ENCODE results near the gene APOF. TPM values are rescaled to one million over a fixed set of nuclear protein-coding genes. Genes with fewer than 3 reads are reported as not detected.
"Not testable (repeated sequence)": the region's sequence is repeated elsewhere in the genome, so short reads cannot be mapped to it uniquely, and the experiment has no call there.

APOF gene
- total RNA-seq, 1 donor from 2014 or later, result not detected

DNA sequence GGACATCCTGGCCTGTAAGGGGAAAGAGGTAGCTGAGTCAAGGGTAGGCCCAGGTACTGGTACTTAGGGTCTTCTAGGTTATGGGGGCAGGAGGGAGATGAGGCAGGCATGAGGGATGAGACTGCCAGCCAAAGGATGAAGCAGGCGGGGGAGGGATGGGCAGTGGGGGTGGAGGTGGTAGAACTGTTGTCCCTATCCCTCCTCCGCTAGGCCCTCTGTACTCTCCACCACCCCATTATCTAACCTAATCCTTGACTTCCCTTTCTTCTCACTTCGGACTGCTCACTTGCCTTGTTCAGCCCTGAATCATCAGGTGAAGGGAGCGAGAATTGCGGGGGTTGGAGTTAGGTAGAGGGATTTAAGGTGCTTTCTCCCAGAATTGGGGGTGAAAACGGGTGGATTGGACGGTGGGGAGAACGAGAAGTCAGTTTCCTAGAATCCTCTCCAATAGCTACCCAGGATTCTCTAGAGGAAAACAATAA is 29.4 kb downstream of the APOF start:
- Mint-ChIP-seq H3K4me3 (peak overlapping the region; percentile 88), H3K36me3 (ENCODE audit: low read depth) (no peaks in the 10 kb centered on the region), H3K27ac (peak overlapping the region; percentile 99), H3K27me3 (no peaks in the 10 kb centered on the region), H3K9me3 (no peaks in the 10 kb centered on the region), H3K4me1 (peaks cover 36% of the 10 kb centered on the region)
- DNase-seq, result no peak
- intact Hi-C loops (cut with micrococcal nuclease), result loop anchor here (1.0 to 10.0 kb wide), 4 partner anchors 33 to 302 kb away; partner anchors contain the start of genes BAZ2A, CS, SPRYD4 and TIMELESS

DNA sequence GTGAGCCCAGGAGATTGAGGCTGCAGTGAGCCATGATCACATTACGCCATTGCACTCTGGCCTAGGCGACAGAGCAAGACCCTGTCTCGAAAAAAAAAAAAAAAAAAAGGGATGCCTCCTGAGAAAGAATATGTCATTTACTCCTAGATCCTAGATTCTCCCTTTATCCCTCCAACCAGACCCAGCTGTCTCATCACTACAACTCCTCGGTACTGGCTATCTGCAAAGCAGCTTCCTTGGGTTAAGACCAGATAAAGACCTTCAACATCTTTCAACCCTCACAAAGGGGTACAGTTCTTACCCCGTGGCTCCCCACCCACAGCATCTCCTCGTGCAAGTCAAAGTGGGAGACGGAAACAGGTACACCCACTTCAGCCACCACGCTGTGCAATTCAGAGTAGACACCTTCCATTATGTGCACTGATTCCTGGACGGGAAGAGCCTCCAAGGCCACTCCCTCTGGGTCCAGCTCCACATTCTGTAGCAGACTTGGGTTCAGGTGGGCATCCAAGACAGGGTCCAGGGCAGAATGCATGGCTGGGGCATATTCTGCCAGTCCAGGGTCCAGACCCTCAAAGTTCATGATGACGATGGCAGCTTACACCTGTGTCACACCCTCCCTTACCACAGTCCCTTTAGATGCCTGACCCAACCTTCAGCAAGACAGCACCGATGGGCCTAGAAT is 30.0 kb downstream of the APOF start:
- peak overlapping the region; percentile 88 for H3K4me3 Mint-ChIP-seq
- peak; percentile 63 for DNase-seq
- H3K27me3 Mint-ChIP-seq, result no peaks in the 10 kb centered on the region
- H3K27ac Mint-ChIP-seq, result peak overlapping the region; percentile 99
- intact Hi-C loops (cut with micrococcal nuclease), result loop anchor here (1.0 to 10.0 kb wide), 4 partner anchors 32 to 302 kb away; partner anchors contain the start of genes BAZ2A, CS, SPRYD4 and TIMELESS
- H3K36me3 Mint-ChIP-seq (ENCODE audit: low read depth), result peaks cover 5% of the 10 kb centered on the region
- peaks cover 31% of the 10 kb centered on the region for H3K4me1 Mint-ChIP-seq
- H3K9me3 Mint-ChIP-seq, result no peaks in the 10 kb centered on the region

DNA sequence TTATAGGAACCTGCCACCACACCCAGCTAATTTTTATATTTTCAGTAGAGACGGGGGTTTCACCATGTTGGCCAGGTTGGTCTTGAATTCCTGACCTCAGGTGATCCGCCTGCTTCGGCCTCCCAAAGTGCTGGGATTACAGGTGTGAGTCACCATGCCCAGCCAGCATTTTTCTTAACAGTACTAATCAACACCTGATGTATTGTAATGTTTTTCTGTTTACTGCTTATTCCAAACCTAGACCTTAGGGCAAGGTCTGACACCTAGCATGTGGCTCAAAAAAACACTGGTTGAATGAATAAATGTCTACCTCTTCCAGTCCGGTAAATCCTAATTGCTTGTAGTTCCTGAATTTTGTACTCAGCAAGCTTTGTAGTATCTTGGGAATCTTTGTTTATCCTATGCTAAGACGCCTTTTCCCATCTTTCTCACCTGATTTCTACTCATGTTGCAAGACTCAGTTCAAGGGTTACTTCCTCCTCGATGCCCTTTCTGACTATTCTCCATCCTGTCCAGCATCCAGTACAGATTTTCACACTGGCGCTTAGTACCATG is 31.6 kb downstream of the APOF start:
- DNase-seq, result no peak
- H3K36me3 Mint-ChIP-seq (ENCODE audit: low read depth), result peaks cover 17% of the 10 kb centered on the region
- H3K4me1 Mint-ChIP-seq, result peaks cover 24% of the 10 kb centered on the region
- H3K4me3 Mint-ChIP-seq, result no peak overlapping the region
- peak overlapping the region; percentile 0 for H3K27ac Mint-ChIP-seq
- intact Hi-C loops (cut with micrococcal nuclease), result loop anchor here (10.0 kb wide), 1 partner anchor 304 kb away; the partner anchor contains the start of gene BAZ2A
- H3K27me3 Mint-ChIP-seq, result no peaks in the 10 kb centered on the region
- H3K9me3 Mint-ChIP-seq, result no peaks in the 10 kb centered on the region

DNA sequence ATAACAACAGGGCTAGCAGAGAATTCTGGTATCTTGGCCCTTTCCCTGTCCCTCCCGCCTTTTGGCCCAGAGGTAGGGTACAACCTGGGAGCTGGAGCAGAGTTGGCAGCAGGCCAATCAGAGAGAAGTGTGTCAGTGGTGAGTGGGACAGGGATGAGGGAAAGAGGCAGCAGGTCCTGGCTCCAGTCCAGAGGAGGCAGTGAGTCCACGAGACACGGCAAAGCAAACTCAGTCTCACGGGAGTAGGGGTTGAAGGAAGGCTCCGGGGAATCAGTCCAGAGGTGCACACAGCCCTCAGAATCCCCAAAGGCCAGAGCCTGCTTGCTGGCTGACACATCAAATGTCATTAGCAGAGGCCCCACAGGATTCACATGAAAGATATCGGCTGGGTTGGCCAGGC is 36.1 kb downstream of the APOF start:
- H3K9me3 Mint-ChIP-seq, result no peaks in the 10 kb centered on the region
- H3K36me3 Mint-ChIP-seq (ENCODE audit: low read depth), result peaks cover 43% of the 10 kb centered on the region
- no peak overlapping the region for H3K4me3 Mint-ChIP-seq
- no peaks in the 10 kb centered on the region for H3K27me3 Mint-ChIP-seq
- intact Hi-C loops (cut with micrococcal nuclease), result no loop called here
- peaks cover 7% of the 10 kb centered on the region for H3K4me1 Mint-ChIP-seq
- no peak overlapping the region for H3K27ac Mint-ChIP-seq
- no peak for DNase-seq

DNA sequence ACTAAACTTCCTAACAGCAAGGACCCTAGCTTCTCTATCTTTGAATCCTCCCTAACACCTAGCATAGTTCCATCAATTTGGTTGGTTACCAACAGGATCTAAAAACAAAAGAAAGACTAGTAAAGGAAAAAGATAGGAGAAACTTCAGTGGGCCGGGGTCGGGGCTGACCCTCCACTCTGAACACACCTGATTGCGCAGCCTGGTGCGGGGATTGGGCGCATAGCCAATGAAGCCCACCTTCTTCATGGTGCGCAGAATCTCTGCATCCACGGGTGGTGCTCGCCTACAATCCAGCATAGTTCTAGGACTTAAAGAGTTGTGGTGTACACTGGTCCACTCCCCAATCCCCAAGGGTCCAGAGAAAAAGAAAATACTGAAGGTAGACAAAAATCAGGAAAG is 36.5 kb downstream of the APOF start:
- DNase-seq, result no peak
- Mint-ChIP-seq H3K27me3 (no peaks in the 10 kb centered on the region), H3K4me3 (no peak overlapping the region), H3K4me1 (peaks cover 5% of the 10 kb centered on the region), H3K36me3 (ENCODE audit: low read depth) (peaks cover 43% of the 10 kb centered on the region), H3K9me3 (no peaks in the 10 kb centered on the region), H3K27ac (no peak overlapping the region)
- intact Hi-C loops (cut with micrococcal nuclease), result no loop called here

DNA sequence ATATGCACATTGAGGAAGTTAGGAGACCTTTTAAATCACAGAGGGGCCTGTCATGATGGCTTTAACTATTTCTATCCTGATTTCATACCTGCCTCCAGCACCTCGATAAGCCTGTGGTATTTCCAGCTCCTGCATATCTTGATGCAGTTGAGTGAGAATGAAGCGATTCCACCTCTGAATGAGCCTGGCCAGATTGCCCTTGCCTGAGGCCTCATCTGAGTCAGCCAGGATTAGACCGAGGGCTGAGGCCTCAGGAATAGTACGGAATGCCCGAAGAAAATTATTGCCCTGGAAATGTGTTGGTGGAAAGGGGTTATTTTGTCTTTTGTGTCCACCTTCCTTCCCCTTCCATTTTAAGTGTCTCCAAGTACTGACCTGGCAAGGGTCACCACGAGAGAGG is 38.5 kb downstream of the APOF start:
- Mint-ChIP-seq H3K4me3 (no peak overlapping the region), H3K9me3 (no peaks in the 10 kb centered on the region), H3K36me3 (ENCODE audit: low read depth) (peaks cover 47% of the 10 kb centered on the region), H3K4me1 (peaks cover 5% of the 10 kb centered on the region), H3K27ac (no peak overlapping the region), H3K27me3 (no peaks in the 10 kb centered on the region)
- intact Hi-C loops (cut with micrococcal nuclease), result no loop called here
- no peak for DNase-seq

DNA sequence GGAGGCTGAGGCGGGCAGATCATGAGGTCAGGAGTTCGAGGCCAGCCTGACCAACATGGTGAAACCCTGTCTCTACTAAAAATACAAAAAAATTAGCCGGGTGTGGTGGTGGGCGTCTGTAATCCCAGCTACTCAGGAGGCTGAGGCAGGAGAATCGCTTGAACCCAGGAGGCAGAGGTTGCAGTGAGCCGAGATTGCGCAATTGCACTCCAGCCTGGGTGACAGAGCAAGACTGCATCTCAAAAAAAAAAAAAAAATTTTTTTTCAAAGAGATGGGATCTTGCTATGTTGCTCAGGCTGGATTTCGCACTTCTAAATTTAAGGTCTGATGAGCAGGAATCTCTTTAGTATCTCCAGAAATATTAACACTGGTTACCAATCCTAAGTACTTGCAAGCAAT is 41.0 kb downstream of the APOF start:
- peaks cover 39% of the 10 kb centered on the region for H3K36me3 Mint-ChIP-seq (ENCODE audit: low read depth)
- H3K4me1 Mint-ChIP-seq; H3K4me3 Mint-ChIP-seq; H3K27me3 Mint-ChIP-seq; H3K27ac Mint-ChIP-seq; H3K9me3 Mint-ChIP-seq; intact Hi-C loops (cut with micrococcal nuclease); DNase-seq: not testable (repeated sequence)

DNA sequence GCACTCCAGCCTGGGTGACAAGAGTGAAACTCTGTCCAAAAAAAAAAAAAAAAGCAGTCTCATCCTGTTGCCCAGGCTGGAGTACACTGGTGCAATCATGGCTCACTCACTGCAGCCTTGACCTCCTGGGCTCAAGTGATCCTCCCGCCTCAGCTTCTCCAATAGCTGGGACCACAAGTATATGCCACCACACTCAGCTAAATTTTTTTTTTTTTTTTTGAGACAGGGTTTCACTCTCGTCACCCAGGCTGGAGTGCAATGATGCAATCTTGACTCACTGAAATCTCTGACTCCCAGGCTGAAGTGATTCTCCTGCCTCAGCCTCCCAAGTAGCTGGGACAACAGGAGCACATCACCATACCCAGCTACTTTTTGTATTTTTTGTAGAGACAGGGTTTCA is 41.6 kb downstream of the APOF start:
- intact Hi-C loops (cut with micrococcal nuclease), result no loop called here
- no peak for DNase-seq
- no peaks in the 10 kb centered on the region for H3K9me3 Mint-ChIP-seq
- H3K27ac Mint-ChIP-seq, result no peak overlapping the region
- no peaks in the 10 kb centered on the region for H3K4me1 Mint-ChIP-seq
- peaks cover 35% of the 10 kb centered on the region for H3K36me3 Mint-ChIP-seq (ENCODE audit: low read depth)
- no peak overlapping the region for H3K4me3 Mint-ChIP-seq
- no peaks in the 10 kb centered on the region for H3K27me3 Mint-ChIP-seq

DNA sequence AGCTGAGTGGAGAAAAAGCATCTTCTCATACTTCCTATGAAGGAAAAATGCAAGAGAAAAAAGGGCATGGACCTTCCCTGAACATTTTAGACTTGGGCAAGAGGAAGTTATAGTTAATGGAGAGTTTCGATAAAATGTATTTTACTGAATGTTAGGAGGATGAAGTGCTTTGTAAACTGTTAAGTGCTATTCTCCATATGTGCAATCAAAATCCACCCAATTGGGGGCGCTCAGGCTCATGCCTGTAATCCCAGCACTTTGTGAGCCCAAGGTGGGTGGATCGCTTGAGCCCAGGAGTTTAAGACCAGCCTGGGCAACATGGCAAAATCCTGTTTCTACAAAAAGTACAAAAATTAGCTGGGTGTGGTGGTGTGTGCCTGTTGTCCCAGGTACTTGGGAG is 45.0 kb downstream of the APOF start:
- Mint-ChIP-seq H3K9me3 (no peaks in the 10 kb centered on the region), H3K4me1 (peaks cover 7% of the 10 kb centered on the region), H3K27me3 (no peaks in the 10 kb centered on the region), H3K4me3 (no peak overlapping the region), H3K27ac (no peak overlapping the region), H3K36me3 (ENCODE audit: low read depth) (peaks cover 22% of the 10 kb centered on the region)
- DNase-seq, result no peak
- intact Hi-C loops (cut with micrococcal nuclease), result loop anchor here (5.0 kb wide), 1 partner anchor 50 kb away; the partner anchor contains the start of gene COQ10A

DNA sequence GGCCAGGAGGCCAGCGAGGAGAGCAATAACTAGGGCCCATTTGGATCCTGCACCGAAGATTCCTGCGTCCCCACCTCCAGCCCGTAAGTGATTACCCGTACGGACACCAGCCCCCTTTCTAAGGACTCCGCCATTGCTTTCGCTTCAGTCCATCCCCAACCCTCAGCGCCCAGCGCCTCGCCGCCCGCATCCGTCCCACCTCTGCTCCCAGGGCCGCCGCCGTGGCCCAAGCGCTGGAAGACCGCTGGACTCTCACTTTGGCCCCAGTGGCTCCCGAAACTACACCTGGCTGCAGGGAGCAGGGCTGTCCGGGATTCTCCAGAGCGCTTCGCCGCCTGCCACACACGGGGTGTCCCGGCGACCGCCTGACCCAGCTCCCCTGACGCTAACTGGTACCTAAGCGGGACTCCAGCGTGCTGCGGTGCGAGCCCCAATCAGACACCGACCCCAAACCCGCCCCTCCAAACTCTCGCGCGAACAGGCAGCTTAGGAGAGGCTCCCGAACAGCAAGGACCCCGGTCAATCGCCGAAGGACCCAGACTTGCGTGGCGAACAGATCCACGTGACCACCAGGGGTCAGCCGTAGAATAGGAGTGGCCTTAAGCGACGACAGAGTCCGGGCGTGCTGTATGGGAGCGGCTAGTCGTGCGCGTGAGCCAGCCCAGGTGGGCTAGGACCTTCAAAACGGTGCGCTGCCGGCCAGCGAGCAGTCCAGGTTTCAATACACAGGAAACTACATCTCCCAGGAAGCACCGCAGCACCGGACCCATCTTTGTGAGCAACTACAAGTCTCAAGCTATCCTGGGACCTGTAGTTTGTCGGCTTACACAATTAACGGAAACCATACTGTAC is 46.8 kb downstream of the APOF start, which contains the start of gene CNPY2:
Gene CNPY2, minus strand, starts transcription at position 367 of the 852 bp plus-strand sequence. CDS start 771 bp downstream, outside the sequence.
- Mint-ChIP-seq H3K27me3 (no peaks in the 10 kb centered on the region), H3K27ac (peak within 1 kb of the TSS; percentile 98), H3K9me3 (no peaks in the 10 kb centered on the region), H3K4me3 (peak within 1 kb of the TSS; percentile 97), H3K36me3 (ENCODE audit: low read depth) (peaks cover 22% of the 10 kb centered on the region), H3K4me1 (peaks cover 7% of the 10 kb centered on the region)
- DNase-seq, result peak; percentile 97
- intact Hi-C loops (cut with micrococcal nuclease), result loop anchor here (1.0 to 5.0 kb wide), 8 partner anchors 16 to 200 kb away; partner anchors contain the start of genes COQ10A, CS, IL23A and RPL41

DNA sequence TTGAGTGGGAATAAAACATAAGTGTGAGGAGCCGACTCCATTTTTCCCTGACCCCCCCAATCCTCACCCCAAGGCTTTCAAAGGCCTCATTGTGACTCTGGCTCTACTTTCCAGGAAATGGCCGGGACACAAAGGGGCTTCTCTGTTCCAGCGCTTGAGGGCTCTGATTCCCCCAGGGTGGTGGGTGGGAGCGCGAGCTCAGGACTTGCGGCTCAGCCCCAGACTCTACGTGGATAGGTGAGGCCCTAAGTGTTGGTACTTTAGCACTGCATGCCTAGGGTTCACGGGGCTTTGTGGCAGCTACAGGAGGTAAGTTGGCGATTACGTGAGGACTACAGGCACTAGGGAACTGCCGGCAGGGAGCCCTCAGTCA is 47.4 kb downstream of the APOF start:
- Mint-ChIP-seq H3K27me3 (no peaks in the 10 kb centered on the region), H3K4me3 (peak overlapping the region; percentile 97)
- intact Hi-C loops (cut with micrococcal nuclease), result loop anchor here (5.0 kb wide), 1 partner anchor 48 kb away; the partner anchor contains the start of gene COQ10A

DNA sequence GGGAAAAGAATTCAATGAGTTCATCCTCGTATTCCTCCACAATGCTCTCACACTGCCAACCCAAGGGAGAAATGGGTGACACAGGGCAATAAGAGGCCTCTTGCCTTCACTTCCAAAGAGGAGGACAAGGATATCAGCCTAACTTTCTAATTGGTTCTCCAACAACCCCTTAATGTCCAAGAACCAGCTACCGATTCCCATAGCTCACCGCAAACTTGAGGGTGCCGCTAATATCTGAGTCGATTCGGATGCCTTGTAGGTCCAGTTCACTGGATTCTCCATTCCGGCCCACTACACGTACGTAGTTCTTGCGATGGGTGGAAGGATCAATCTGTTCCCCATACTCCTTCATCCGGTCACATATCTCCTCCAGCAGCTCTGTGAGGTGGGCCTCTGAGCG is 51.7 kb downstream of the APOF start:
- H3K4me1 Mint-ChIP-seq, result peaks cover 7% of the 10 kb centered on the region
- DNase-seq, result no peak
- intact Hi-C loops (cut with micrococcal nuclease), result no loop called here
- peaks cover 33% of the 10 kb centered on the region for H3K36me3 Mint-ChIP-seq (ENCODE audit: low read depth)
- H3K27ac Mint-ChIP-seq, result no peak overlapping the region
- no peaks in the 10 kb centered on the region for H3K27me3 Mint-ChIP-seq
- no peaks in the 10 kb centered on the region for H3K9me3 Mint-ChIP-seq
- no peak overlapping the region for H3K4me3 Mint-ChIP-seq

More for the DNA sequence above, 47.4 kb downstream of the APOF start:
- Mint-ChIP-seq H3K9me3 (no peaks in the 10 kb centered on the region), H3K4me1 (peaks cover 7% of the 10 kb centered on the region), H3K27ac (peak overlapping the region; percentile 98), H3K36me3 (ENCODE audit: low read depth) (peaks cover 28% of the 10 kb centered on the region)
- DNase-seq, result no peak
